ENCODE data around the gene DNAJC24.

The DNAJC24 gene

DNA sequence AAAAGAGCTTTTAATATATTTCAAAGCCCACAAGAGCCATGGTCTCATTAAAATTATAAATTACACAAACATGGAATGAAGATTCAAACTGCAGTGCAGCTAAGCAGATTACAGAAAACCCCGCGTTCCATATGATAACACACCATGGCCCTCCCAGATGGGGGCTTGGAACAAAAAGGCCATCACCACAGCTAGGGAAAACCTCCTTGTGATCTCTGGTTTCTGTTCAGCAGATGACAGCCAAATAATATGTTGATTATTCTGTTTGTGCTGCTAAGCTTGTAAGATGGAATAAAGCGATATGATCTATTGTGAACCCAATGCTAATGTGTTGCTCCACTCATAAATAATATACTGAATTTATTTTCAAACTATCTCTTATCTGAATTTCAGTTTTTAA is 111.3 kb downstream of the DNAJC24 start:
- DNase-seq (ENCODE audit: low read depth in 2 of 2, low spot score in 1 of 2): no peak
